ENCODE measurements around the gene PPT2. TPM values are rescaled to one million over a fixed set of nuclear protein-coding genes. Genes with fewer than 3 reads are reported as not detected.

The PPT2 gene
- total and polyA plus RNA-seq, 2 of the 13 experiments (the other 11 are each of a cell fraction or from before 2014, with no cell fraction given) = 39.2 to 61.8 TPM

DNA sequence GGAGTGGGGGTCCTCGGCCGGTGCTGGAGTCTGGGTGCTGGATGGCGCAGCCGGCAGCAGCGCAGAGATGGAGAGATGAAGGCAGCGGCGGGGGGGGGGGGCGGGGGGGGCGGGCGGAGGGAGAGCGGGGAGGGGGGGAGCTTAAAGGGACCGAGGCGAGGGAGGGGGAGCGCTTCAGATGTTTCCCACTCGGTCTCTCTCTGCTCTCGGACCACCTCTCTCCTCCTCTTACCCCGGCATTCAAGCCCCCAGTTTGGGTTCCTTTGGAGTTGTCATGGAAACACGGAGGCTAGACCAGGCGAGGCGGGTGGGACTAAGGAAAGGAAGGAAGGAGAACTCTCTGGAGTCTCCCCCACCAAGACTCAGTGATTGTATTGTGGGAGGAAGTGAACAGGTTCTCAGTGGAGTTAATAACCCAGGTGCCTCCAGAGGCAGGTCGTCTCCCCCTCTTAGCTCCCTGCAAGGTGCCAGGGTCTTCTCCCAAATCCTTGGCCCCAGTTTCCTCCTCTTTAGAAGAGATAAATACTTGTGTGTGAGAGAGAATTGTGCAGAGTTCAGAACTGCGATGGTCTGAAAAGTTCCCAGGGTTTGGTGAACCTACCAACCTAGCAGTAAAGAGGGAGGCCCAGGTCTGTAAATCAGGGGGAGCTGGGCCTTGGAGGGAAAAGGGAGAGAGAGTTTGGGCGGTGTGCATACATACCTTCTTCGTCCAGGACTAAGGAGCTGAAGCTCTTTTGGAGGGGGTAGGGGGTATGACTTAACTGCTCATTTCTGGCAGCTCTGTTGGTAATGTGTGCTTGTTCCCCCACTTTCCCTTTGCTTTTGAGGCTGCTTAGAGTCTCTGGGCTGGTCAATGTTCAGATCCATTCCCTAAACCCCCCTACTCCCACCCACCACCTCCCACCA lies 1.8 kb upstream of the PPT2 start, which contains the start of gene PRRT1 (continued):
- TF ChIP-seq, protein P1, sequence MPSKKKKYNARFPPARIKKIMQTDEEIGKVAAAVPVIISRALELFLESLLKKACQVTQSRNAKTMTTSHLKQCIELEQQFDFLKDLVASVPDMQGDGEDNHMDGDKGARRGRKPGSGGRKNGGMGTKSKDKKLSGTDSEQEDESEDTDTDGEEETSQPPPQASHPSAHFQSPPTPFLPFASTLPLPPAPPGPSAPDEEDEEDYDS (CRISPR knock-in tag; IDR thresholded peaks at IDR 0.05) = no peak

DNA sequence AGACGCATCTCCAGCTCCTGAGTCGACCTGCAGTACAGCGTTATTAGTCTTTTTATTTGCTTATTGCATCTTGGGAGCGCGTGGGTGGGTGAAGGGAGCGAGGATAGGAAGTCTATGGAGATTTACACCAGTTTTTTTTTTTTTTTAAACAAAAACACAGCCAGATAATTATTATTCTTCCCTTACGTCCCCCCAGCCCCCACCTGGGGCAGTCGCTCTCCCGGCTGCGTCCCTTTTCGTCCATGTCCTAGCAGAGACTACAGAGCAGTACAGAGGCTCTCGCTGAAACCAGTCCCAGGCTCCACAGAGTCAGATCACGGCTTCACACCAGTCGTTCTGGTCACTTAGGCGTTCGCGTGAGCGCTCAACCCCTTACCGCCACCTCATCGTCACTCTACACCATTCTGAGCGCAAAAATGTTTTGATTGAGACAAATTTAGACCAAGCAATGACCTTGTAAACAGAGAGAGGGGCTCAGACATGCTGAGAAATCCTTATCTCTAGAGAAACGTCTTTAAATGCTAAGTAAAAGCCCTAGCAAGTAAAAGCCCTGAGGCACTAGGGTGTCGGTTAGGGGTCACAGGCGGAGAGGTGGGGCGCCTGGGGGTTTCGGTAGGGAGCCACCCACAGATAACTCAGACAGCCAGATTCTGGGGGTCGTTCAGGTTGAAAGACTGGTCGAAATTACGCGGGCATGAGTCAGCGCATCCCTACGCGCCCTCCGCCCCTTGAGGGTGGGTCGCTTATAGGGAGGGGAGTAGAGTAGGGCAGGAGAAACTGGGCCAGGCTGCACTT lies 975 bp upstream of the PPT2 start:
- intact Hi-C loops (cut with micrococcal nuclease; ENCODE audit: unreplicated experiment) = no loop called here
- no TSS peak for BruUV-seq (replicated peaks)
- 0 out of 2 replicates have a peak, but pooled peaks have one; percentile 2 for TF ChIP-seq ZNF160 (CRISPR knock-in tag; IDR thresholded peaks at IDR 0.05)
- TF ChIP-seq, protein P2, sequence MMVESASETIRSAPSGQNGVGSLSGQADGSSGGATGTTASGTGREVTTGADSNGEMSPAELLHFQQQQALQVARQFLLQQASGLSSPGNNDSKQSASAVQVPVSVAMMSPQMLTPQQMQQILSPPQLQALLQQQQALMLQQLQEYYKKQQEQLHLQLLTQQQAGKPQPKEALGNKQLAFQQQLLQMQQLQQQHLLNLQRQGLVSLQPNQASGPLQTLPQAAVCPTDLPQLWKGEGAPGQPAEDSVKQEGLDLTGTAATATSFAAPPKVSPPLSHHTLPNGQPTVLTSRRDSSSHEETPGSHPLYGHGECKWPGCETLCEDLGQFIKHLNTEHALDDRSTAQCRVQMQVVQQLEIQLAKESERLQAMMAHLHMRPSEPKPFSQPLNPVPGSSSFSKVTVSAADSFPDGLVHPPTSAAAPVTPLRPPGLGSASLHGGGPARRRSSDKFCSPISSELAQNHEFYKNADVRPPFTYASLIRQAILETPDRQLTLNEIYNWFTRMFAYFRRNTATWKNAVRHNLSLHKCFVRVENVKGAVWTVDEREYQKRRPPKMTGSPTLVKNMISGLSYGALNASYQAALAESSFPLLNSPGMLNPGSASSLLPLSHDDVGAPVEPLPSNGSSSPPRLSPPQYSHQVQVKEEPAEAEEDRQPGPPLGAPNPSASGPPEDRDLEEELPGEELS (CRISPR knock-in tag; IDR thresholded peaks at IDR 0.05) = no peak
- no peak for TF ChIP-seq TP53 (CRISPR knock-in tag; conservative IDR thresholded peaks at IDR 0.05)
- TF ChIP-seq CHD4 (IDR thresholded peaks at IDR 0.05; ENCODE audit: borderline replicate concordance, low read length) = no peak
- TF ChIP-seq SOX5 (CRISPR knock-in tag; IDR thresholded peaks at IDR 0.05; ENCODE audit: borderline replicate concordance) = no peak
- TF ChIP-seq, protein P3, sequence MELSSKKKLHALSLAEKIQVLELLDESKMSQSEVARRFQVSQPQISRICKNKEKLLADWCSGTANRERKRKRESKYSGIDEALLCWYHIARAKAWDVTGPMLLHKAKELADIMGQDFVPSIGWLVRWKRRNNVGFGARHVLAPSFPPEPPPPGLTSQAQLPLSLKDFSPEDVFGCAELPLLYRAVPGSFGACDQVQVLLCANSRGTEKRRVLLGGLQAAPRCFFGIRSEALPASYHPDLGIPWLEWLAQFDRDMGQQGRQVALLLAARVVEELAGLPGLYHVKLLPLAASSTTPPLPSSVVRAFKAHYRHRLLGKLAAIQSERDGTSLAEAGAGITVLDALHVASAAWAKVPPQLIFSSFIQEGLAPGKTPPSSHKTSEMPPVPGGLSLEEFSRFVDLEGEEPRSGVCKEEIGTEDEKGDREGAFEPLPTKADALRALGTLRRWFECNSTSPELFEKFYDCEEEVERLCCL (CRISPR knock-in tag; IDR thresholded peaks at IDR 0.05; ENCODE audit: borderline replicate concordance) = no peak
- TF ChIP-seq REL (CRISPR knock-in tag; conservative IDR thresholded peaks at IDR 0.05) = peak; percentile 9; the same call in 1 of the 2 replicates
- TF ChIP-seq, protein P4, sequence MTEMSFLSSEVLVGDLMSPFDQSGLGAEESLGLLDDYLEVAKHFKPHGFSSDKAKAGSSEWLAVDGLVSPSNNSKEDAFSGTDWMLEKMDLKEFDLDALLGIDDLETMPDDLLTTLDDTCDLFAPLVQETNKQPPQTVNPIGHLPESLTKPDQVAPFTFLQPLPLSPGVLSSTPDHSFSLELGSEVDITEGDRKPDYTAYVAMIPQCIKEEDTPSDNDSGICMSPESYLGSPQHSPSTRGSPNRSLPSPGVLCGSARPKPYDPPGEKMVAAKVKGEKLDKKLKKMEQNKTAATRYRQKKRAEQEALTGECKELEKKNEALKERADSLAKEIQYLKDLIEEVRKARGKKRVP (CRISPR knock-in tag; IDR thresholded peaks at IDR 0.05) = no peak
- no peak for TF ChIP-seq HOXD1 (CRISPR knock-in tag; IDR thresholded peaks at IDR 0.05)
- TF ChIP-seq, protein P5, sequence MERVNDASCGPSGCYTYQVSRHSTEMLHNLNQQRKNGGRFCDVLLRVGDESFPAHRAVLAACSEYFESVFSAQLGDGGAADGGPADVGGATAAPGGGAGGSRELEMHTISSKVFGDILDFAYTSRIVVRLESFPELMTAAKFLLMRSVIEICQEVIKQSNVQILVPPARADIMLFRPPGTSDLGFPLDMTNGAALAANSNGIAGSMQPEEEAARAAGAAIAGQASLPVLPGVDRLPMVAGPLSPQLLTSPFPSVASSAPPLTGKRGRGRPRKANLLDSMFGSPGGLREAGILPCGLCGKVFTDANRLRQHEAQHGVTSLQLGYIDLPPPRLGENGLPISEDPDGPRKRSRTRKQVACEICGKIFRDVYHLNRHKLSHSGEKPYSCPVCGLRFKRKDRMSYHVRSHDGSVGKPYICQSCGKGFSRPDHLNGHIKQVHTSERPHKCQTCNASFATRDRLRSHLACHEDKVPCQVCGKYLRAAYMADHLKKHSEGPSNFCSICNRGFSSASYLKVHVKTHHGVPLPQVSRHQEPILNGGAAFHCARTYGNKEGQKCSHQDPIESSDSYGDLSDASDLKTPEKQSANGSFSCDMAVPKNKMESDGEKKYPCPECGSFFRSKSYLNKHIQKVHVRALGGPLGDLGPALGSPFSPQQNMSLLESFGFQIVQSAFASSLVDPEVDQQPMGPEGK (CRISPR knock-in tag; IDR thresholded peaks at IDR 0.05) = peak; percentile 14; the same call in 1 of the 2 replicates
- TF ChIP-seq ZNF143 (CRISPR knock-in tag; IDR thresholded peaks at IDR 0.05) = no peak

More for the DNA sequence above, 975 bp upstream of the PPT2 start:
- peaks cover 17% of the 10 kb centered on the region for H3K79me2 ChIP-seq (ENCODE audit: insufficient read depth, low read length)
- in situ Hi-C loops (cut with HindIII; ENCODE audit: extremely low pct_ligation_motif_present, low pct_unique_long_range_greater_than_20kb) = loop anchor here (5.0 kb wide), 1 partner anchor 36 kb away; no protein-coding TSS in a partner anchor
- no peaks in the 10 kb centered on the region for H3K9me3 ChIP-seq (ENCODE audit: low read length)
- WGBS (ENCODE audit: low lambda C conversion rate) = 36% methylated on average over 35 of the region's 35 CpGs
- peaks cover 28% of the 10 kb centered on the region for H3K4me1 ChIP-seq (ENCODE audit: insufficient read depth, low read length)
- H4K20me1 ChIP-seq (ENCODE audit: insufficient read depth, low read length) = no peaks in the 10 kb centered on the region
- ATAC-seq (peak; percentile 53), FAIRE-seq (no peak), DNase-seq (ENCODE audit: low spot score) (peak; percentile 48)
- H3K4me2 ChIP-seq (ENCODE audit: low read depth, low read length) = peak overlapping the region; percentile 94
- H3K9ac ChIP-seq (ENCODE audit: insufficient read depth, low read depth, low read length) = peak overlapping the region; percentile 91
- no peaks in the 10 kb centered on the region; a peak in 1 of 5 replicates for H3K27me3 ChIP-seq (ENCODE audit: control insufficient read depth in 1 of 2, insufficient read depth in 2 of 2, low read length in 2 of 2)
- peak overlapping the region; percentile 78 to 91 (median 88) for H3K4me3 ChIP-seq (replicated peaks in 1 of 3; ENCODE audit: insufficient read depth in 1 of 3, low read depth in 2 of 3, low read length in 3 of 3)
- peak overlapping the region; percentile 8 for H2AFZ ChIP-seq (ENCODE audit: low read length)
- ChIA-PET CTCF (ENCODE audit: low intra/inter-chr PET ratio, low total read pairs) (interaction anchor here (1.5 to 4.3 kb wide), 3 partner anchors 34 to 65 kb away, joined by 4 to 97 read pairs (median 5); no protein-coding TSS in a partner anchor), POLR2A (interaction anchor here (0.5 to 2.6 kb wide), 9 partner anchors 10 to 43 kb away, joined by 3 to 35 read pairs (median 3); partner anchors contain the start of genes AGPAT1, ATF6B and FKBPL)
- H3K27ac ChIP-seq (ENCODE audit: extremely low read length, insufficient read depth, low read length) = peak overlapping the region; percentile 88
- H3K36me3 ChIP-seq (replicated peaks in 1 of 2; ENCODE audit: control insufficient read depth in 1 of 2, insufficient read depth in 2 of 2, low read length in 2 of 2) = peaks cover 13 to 24% of the 10 kb centered on the region in 2 experiments
